Measurements from ENCODE around the gene DCTN2. TPM values are rescaled to one million over a fixed set of nuclear protein-coding genes. Genes with fewer than 3 reads are reported as not detected.

The DCTN2 gene
- total RNA-seq, 1 donor from 2014 or later: 28.9 TPM

GRCh38 chr12:57529831-57530230 is 17.2 kb downstream of the DCTN2 start:
- ATAC-seq: no peak

GRCh38 chr12:57528831-57529555 is 18.0 kb downstream of the DCTN2 start:
- no peak for DNase-seq (ENCODE audit: low spot score)
- ATAC-seq: no peak

More at GRCh38 chr12:57529831-57530230, 17.2 kb downstream of the DCTN2 start:
- no peak for DNase-seq (ENCODE audit: low spot score)

- ATAC-seq: no peak
- DNase-seq (ENCODE audit: low spot score): no peak
These were observed 18.8 kb downstream of the DCTN2 start for GRCh38 chr12:57528176-57528575.

DNA sequence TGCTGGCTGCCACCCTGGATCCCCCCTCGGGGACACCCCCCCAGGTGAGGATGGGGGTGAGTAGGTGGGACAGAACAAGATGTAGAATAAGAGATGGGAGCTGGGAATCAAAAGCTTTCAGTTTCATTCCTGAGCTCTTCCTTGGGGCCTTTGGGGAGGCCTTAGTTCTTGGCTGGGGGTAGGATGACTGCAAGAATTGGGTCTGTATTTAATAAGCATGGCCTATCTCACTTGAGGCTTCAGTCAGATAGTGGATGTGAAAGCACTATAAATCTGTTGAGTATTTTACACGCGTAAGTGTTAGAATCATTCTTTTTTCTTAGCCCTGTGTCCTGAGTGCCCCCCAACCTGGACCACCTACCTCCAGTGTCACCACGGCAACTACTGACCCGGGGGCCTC is 19.8 kb downstream of the DCTN2 start:
- ATAC-seq: no peak

GRCh38 chr12:57526477-57527126 is 20.4 kb downstream of the DCTN2 start:
- ATAC-seq: no peak
- DNase-seq (ENCODE audit: low spot score): no peak

More for the DNA sequence above, 19.8 kb downstream of the DCTN2 start:
- DNase-seq (ENCODE audit: low spot score): no peak

GRCh38 chr12:57525615-57526383 is 21.2 kb downstream of the DCTN2 start:
- ATAC-seq: no peak
- no peak for DNase-seq (ENCODE audit: low spot score)

GRCh38 chr12:57524814-57525614 is 22.0 kb downstream of the DCTN2 start:
- no peak for DNase-seq (ENCODE audit: low spot score)
- no peak for ATAC-seq

- DNase-seq (ENCODE audit: low spot score) (no peak), ATAC-seq (no peak)
These were observed 23.0 kb downstream of the DCTN2 start for GRCh38 chr12:57523706-57524614.

GRCh38 chr12:57522887-57523705 is 23.9 kb downstream of the DCTN2 start:
- ATAC-seq (peak; percentile 1), DNase-seq (ENCODE audit: low spot score) (peak; percentile 71)

- peak; percentile 95 for DNase-seq (ENCODE audit: low spot score)
- ATAC-seq: peak; percentile 46
These were observed 24.7 kb downstream of the DCTN2 start, which contains the start of gene MBD6 for GRCh38 chr12:57522011-57522886. MBD6 (plus strand) TSS chr12:57522824; CDS start chr12:57524304, 1,480 bp downstream.

- peak; percentile 60 for DNase-seq (ENCODE audit: low spot score)
- ATAC-seq: no peak
These were observed 25.4 kb downstream of the DCTN2 start for GRCh38 chr12:57521525-57522010.

GRCh38 chr12:57520053-57520818 is 26.8 kb downstream of the DCTN2 start, which contains the start of gene DDIT3:
DDIT3 (minus strand) TSS chr12:57520514; CDS start chr12:57517406, 3,108 bp downstream.
- DNase-seq (ENCODE audit: low spot score) (peak; percentile 100), ATAC-seq (peak; percentile 73)

- peak; percentile 72 for DNase-seq (ENCODE audit: low spot score)
- ATAC-seq: no peak
These were observed 27.3 kb downstream of the DCTN2 start for GRCh38 chr12:57519796-57520052.

DNA sequence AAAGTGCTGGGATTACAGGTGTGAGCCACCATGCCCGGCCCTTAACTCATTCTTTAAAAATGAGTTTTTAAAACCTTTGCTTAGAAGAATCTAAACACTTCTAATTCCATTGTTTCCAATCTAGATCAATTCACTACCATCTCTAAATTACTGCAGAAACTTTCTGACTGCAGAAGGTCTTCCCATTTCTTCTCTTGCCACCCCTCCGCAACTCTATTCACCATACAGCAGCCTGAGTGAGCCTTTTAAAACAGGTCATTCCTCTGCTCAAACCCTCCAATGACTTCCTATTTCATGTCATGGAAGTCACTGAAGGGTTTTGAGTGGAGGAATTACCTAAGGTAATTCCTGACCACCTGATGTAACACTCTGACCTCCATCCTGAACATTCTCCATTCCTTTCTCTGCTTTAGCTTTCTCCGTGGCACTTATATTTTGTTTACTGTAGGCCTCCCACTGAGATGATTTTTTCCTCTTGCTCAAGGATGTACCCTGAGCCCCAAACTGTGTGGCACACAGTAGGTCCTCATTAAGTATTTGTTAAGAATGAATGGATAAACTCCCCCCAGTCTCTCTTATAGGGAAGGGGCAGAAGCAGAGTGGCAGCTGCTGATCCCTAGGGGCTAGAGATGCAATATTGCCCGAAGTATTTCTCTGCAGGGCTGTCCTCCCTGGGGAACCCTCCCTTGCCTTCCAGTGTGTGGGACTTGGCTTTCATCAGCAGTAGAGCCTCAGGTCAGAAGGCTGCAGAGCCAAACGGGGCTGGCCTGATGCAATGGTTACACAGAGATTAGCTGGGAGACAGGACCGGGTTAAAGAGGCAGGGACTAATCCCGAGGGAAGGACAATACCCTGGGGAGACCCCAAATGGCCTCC is 27.8 kb downstream of the DCTN2 start:
- DNase-seq (ENCODE audit: low spot score) (peak; percentile 66), ATAC-seq (peak; percentile 9)

GRCh38 chr12:57518176-57518919 is 28.6 kb downstream of the DCTN2 start:
- no peak for ATAC-seq
- DNase-seq (ENCODE audit: low spot score): no peak
